OCI-LY1 (cell line): ENCODE data around the gene TBC1D9B.

Experiments
- EZH2 ChIP-seq: fragments of 200-600 bp; sonication (generic), shearing (Covaris generic); IDR thresholded peaks from 2 replicates; pipeline ENCODE4 v1.8.0; 2017; ENCODE audit warnings: borderline replicate concordance, mixed run types, mild to moderate bottlenecking, antibody characterized with exemption, low read length, moderate library complexity, mixed read lengths
- TF ChIP-seq, protein P1 (sequence below): fragments of 200-600 bp; sonication (generic), shearing (Covaris generic); IDR thresholded peaks from 2 replicates; pipeline ENCODE4 v1.5.1; 2017; ENCODE audit warnings: mild to moderate bottlenecking, antibody characterized with exemption, low read length, moderate library complexity, mixed read lengths

DNA sequence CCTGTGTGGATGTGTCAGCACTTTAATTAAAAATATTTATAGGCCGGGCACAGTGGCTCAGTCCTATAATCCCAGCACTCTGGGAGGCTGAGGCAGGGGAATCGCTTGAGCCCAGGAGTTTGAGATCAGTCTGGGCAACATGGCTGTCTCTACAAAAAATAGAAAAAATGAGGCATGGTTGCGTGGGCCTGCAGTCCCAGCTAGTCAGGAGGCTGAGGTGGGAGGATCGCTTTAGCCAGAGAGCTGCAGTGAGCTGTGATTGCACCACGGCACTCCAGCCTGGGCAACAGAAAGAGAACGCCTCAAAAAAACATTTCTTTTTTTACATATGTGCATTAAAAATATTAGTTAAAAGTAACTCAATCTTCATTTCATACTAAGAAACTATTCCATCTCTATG is 6.2 kb downstream of the TBC1D9B start:
- TF ChIP-seq, protein P1, sequence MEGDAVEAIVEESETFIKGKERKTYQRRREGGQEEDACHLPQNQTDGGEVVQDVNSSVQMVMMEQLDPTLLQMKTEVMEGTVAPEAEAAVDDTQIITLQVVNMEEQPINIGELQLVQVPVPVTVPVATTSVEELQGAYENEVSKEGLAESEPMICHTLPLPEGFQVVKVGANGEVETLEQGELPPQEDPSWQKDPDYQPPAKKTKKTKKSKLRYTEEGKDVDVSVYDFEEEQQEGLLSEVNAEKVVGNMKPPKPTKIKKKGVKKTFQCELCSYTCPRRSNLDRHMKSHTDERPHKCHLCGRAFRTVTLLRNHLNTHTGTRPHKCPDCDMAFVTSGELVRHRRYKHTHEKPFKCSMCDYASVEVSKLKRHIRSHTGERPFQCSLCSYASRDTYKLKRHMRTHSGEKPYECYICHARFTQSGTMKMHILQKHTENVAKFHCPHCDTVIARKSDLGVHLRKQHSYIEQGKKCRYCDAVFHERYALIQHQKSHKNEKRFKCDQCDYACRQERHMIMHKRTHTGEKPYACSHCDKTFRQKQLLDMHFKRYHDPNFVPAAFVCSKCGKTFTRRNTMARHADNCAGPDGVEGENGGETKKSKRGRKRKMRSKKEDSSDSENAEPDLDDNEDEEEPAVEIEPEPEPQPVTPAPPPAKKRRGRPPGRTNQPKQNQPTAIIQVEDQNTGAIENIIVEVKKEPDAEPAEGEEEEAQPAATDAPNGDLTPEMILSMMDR, result no peak
- no peak for TF ChIP-seq EZH2
